ENCODE measurements around the gene GOLM1.

DNA sequence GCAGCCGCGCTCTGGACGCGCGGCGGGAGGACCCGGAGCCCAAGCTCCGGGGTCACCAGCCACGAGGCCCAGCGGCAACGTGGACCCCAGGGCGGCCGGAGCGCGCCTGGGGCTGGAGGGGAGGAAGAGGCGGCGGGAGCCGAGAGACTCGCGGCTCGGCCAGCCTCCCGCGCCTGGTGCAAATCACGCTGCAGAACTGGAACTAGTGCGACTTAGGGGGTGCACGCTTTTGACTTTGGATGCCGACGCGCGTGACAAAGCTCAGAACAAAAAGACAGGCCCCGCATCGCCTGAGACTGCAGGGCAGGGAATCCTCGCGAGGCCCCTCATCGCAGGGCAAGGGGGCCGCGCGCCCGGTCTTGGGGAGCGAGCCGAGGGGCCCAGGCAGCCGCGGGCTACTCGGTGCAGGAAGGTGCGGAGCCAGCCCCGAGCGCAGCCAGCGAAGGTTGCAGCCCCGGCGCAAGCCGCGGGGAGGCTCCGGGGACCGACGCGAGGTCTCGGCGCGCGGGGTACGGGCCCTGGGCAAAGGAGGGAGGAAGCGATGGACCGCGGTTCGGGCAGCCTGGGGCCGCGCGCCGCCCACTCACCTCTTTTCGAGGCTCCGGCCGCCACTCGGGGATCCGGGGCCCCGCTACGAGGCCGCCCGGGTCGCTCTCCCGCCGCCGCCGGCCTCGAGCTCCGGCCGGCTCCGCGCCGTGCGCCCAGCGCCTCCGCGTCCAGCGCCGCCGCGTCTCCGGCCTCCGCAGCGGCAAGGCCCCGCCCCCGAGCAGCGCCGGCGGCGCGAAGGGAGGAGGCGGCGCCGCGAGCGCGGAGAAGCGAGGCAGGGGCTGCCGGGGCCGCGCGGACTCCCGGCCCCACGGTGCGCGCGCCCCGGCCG is at the start of gene GOLM1:
- TF ChIP-seq CTCF (IDR thresholded peaks at IDR 0.05; ENCODE audit: borderline replicate concordance, extremely low read depth, low read length, poor library complexity, severe bottlenecking) (no peak), EZH2 (IDR thresholded peaks at IDR 0.05; ENCODE audit: borderline replicate concordance, low read depth, low read length, severe bottlenecking) (no peak)
